RPMI7951 (cell line): Measurements from ENCODE around the gene STARD13. TPM values are rescaled to one million over a fixed set of nuclear protein-coding genes. Genes with fewer than 3 reads are reported as not detected.

ENCODE experiments used
- DNase-seq: peaks from one replicate; pipeline ENCODE4 v3.0.0-alpha.2; 2012; ENCODE audit warnings: low read depth
- total RNA-seq: library from RNA; depleted of rRNA; stranded (reverse); fragments of >200 nt; shearing (Covaris generic); gene quantifications from 2 replicates; pipeline ENCODE4 v1.2.3, GENCODE V29; 2014

STARD13 gene
- total RNA-seq, 1 experiment from 2014 or later = 10.6 TPM

DNA sequence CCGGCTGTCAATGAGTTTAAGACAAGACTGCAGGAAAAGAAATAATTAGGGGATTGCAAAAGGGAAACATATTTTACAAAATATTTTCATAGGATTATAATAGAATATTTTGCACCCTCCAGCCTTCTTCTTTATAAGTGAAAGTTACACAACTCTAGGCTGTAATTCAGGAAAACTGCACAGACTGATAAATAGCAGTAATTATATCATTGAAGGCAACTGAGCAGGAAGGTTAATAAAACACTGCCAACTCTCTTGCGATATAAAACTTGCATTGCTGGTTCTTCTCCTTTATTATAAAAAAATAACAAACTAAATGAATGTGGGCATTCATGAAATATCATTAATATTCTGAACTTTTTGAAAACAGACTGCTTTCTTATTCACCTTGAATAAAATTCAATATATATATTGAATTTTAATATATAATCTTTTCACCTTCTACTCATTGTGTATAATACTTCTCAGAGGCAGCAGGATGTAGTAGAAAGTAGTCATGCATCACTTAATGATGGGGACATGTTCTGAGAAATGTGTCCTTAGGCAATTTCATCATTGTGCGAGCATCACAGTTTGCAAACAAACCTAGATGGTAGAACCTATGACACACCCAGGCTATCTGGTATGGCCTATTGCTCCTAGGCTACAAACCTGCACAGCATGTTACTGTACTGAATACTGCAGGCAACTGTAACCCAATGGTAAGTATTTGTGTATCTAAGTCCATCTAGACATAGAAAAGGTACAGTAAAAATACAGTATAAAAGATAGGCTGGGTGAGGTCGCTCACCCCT lies 24.9 kb upstream of the STARD13 start:
- no peak for DNase-seq

DNA sequence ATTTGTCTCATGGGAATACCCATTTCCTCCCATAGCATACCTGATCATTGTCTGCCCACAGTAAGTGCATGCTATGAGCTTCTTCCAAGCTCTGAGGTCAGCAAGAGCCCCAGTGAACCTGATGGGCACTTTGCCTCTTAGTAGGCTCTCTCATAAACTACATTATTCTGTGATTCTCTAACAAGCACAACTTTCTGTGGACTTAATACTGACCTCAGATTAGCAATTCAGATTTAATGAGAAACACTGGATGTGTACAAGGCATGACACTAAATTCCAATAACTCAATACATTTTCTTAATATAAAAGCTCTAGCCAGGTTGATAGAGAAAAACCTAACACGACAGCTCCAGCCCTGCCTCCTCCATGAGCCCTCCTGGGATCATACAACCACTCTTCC lies 23.3 kb upstream of the STARD13 start:
- DNase-seq = no peak

DNA sequence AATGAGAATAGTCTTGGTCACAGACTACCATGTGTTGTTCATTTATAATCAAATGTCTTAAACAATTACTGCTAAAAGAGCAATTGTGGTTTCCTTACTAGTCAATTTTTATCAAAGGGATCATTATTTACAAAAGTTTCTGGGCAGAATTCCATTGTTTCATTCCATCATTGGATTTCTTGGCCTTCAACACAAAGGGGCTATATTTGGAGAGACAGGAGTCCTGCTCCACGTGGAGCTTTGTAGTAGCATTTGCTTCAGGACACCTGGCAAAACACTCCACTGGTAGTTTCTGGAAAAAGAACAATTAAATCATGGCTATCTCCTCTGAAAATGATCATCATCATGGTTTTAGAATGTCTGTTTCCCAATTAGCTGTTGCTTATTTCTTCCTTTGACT lies 22.3 kb upstream of the STARD13 start:
- DNase-seq = peak; percentile 49

DNA sequence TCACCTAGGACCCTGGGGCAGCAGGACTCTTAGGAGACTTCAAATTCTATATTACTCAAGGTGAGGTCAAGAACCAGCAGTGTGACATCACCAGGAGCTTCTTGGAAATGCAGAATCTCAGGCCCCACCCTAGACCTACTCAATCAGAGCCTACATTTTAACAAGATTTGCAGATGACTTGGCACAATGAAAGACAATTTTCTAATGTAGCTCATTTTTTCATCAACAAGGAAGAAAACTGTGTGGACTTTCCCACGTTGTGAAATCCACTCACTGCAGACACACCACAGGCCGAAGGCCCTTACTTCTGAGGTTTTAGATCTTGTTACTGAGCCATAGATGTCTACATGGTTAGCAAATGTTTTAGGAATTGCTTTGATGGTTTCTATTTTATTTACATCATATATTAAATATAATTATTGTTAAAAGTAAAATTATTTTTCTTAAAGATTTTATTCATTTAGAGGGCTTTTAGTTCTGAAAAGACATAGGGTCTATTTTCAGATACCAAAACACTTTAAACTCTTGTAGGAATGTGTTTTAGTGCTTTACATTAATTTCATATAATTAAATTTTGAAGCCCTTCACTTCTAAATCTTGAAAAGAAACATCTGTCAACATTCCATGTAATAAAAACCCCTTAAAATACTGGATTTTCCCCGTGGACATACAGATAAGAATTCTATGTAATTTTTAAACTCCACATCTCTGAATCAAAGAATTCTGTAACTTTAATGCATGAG lies 18.5 kb upstream of the STARD13 start:
- DNase-seq = no peak

DNA sequence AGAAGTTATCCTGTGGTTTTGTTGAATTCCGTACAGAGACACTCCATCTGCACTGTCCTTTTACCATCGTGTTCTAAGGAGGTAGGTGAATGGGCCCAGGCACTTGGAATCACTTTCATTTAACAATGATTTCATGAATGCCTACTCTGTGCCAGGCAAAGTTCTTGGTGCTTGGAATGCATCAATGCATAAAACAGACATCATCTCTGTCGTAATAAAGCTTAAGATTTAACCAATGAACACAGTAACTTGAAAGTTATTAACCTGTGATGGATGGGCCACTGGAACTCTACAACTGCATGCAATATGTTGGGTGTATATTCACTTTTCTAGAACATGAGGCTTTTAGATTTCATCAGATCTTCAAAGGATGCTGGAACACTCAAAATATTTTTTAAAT lies 14.1 kb upstream of the STARD13 start:
- DNase-seq = no peak

DNA sequence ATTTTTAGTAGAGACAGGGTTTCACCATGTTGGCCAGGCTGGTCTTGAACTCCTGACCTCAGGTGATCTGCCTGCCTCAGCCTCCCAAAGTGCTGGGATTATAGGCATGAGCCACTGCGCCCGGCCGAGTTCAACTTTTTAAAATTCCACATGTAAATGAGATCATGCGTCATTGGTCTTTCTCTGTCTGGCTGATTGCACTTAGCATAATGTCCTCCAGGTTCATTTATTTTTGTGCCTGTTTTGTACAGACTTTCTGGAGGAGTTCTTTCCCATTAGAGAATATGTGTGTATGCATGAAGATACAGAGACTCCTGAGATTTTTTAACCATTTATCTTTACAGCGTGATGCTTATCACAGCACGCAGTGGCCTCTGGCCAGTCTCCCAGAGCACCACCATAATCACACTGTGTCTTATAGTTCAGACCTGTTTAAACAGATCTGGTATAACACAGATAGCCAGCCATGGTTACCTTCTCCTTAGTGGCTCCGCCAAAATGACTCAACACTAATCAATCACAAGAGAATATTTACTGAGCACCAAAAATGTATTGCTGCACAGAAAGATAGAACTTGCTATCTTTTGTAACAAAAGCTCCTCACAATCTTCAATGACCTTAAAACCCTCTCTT lies 11.4 kb upstream of the STARD13 start:
- DNase-seq = no peak

DNA sequence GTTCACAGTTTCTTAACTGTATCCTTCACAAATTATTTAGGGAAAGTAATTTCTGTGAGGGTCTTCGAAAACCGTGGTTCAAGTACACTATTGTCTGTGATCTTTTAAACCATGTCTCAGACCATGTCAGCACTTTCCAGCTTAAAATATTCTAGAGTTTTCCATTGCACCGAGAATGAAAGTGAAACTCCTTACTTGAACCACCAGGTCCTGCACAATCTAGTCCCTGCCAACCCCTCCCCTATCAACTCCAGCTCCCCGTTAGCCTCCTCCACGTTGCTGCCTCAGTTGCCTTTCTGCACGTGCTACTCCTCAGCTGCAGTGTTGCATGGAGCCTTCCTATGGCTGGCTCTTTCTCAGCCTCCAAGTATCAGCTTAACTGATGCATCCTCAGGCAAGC lies 7.2 kb upstream of the STARD13 start:
- DNase-seq = no peak

DNA sequence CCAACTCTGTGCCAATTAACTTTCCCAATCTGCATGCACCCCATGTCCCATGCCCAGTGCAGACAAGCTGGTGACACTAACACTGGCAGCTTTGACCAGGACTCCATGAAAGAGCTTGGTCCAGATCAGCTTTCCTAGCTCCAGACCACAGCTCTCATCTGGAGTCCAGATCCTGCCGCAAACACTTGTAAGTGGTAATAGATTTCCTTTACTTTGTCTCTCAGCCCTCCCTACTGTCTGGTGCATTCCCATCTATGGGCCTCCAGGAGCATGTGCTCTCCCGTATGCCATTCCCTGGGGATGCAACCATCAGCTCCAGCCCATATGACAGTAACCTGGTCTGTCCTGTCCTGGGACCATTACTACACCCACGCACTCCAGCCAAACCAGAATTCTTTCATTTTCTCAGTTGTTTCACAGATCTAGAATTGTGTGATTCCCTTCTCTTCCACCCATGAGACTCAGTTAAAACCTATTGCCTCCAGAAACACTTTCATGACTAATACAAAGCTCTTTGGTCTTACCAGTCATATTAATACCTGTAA lies 4.9 kb upstream of the STARD13 start:
- DNase-seq = no peak

DNA sequence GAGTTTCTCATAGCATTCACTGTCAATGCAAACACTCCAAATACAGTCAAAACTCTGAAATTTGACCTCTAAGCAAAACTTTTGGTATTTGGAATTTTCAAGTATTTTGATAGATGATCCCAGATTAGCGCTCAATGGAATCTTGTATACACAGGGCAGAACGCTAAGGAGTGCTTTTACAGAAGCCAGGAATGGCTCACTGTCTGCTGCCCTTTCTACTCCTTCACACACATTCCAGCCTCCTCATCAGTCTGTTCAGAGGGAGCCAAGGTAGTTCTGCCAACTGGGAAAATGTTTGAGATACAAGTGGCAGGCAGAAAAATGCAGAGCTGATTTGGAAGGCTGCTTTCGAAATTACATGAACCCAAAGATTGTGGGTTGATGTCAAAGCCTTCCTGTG lies 4.4 kb upstream of the STARD13 start:
- no peak for DNase-seq

DNA sequence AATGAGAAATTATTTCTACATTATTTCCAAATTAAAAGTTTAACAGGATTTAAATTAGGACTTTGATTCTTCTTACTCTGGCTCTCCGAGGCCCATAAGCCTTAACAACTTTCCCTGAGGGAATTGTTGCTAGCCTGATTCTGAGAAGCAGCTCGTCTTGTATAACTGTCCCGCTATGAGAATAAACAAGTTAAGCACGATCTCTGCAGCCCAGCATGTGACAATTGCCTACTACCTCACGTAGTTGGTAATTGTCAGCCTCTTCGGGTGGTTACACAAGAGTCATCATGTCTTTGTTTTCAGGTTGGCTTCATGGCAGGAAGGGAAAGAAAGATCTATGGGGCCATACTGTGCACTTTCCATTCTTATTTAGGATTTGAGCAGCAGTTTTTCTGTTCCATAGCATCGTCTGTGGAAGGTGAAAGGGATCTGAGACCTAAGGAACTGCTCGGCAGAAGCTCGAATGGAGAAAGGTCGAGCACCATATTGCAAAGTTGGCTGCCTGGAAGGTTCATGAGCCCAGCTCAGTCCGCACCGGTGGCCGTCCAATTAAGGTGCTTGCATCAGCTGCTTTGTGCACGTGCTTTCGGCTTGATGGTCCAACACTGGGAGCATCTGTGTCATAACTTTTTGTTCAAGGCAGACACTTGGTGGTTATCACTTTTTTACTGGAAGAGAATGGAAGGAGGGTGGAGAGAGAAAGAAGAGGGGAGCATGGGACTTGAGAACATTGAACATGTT lies 1.8 kb upstream of the STARD13 start:
- no peak for DNase-seq

DNA sequence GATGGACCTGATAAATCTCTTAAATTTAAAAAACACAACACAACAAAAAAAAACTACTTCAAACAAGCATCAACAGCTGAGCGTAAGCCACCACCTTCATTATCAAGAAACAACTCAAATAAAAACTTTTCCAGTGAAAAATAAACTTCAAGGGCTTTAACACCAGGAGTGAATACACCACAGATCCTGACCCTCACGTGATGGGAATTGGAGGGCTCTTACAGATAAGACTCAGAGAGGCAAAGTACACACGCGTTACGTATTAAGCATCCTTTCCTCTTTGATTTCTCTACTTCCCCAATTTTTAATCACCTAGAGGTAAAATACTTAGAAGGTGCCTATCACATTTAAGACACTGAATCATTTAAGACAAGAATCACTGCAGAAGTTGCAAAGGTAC lies 573 bp upstream of the STARD13 start:
- DNase-seq = no peak

DNA sequence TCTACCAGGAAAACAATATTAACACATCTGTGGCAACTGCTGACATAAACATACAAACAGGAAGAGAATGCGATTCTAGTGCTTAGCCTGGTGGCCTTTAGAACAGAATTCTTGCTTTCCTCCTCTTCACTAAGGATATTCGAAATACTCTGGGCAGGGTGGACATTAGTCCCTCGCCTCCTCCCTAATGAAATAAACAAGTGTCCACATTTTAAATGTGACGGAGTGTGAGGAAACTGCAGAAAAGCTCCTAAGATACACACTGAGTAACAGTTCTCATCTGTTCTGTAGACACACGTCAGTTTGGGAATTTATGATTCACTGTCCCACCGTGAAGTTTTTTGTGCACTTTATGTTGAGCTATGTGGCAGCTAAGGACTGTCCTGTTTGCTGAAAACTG lies 639 bp downstream of the STARD13 start:
- DNase-seq = no peak

DNA sequence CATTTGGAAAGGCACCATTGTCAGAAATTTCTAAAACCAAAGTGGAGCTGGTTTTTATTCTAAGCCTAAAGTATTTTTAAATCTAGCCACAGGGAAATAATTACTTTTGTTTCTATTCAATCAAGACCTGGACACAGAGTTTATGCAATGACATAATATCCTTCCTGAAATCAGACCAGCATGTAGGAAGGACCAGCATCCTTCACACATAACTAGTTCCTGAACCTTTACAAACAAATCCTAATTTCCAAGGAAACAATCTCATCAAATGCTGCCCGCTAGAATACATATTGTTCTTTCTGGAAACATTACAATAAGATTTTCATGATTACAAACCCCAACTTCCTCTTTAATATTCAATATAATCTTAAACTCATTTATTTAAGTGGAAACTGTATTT lies 1.5 kb downstream of the STARD13 start:
- no peak for DNase-seq

DNA sequence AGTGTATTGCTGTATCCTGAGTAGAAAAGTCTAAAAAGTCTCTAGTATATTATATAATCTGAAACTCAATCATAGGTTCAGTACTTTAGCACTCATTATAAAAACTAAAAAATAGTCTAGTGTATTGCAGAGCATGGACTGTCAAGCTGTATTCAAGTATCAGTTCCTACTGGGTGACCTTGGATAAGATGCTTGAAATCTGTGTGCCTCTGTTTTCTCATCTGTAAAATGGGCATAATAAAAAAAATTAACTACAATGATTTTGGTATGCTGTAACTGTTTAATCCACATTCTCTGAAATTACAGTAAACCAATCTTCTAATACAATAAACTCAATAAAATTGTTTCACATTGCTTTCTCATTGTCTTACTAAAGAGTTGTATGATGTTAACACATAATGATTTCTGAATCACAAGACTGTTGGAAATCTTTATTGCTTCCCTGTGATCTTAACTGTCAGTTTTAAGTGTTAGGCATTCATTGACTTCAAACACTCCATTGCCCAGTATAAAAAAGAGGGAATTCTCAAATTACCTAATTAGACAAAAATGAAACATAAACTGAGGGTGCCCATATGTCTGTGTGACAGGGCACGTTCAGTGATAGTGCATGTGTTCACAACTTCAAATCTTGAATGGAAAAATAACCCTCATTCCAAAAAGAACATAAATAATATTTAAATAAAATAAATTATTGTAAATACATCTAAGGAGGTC lies 2.2 kb downstream of the STARD13 start:
- no peak for DNase-seq

DNA sequence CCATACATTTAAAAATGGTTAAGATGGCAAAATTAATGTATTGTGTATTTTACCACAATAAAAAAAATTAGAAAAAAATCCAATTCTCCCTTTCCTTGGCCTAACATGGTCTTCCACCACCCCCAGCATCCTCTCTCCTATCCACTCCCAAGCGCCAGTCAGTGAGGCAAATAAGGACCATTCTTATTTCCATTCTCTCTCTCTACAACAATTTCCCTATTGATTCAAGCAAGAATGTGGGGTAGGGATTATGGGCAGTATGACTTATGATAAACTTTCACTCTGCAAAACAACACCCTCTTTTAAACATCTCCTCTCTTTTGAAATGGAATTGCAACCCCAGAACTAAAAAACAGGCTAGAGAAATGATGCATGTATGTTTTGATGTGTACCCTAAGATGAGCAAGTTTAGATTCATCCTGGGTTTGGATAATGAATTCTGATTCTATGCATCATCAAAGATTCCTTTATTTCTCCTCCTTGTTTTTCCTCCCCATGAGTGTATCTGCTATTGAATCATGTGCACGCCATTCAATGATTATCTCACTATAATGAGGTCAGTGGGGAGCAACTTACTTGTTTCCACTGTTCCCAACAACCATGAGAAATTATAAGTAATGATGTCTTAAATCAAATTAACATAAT lies 3.5 kb downstream of the STARD13 start:
- DNase-seq = peak; percentile 54

DNA sequence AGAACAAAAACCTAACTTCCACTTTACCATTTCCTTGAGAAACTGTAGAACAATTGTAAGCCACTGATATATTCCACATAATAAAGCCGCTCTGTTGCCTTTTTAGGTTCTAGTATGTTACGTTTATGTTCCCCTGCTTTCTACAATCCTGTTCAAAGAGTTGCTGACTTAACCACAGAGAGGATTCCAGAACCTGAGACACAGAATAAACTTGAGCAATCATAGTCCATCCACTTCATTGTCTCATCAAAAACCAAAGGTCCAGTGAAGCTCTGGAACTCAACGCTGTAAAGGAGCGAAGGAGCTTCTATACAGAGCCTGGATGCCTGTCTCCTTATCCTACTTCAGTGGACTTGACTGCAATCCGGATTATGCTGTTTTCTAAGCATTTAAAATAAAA lies 4.6 kb downstream of the STARD13 start:
- DNase-seq = no peak

DNA sequence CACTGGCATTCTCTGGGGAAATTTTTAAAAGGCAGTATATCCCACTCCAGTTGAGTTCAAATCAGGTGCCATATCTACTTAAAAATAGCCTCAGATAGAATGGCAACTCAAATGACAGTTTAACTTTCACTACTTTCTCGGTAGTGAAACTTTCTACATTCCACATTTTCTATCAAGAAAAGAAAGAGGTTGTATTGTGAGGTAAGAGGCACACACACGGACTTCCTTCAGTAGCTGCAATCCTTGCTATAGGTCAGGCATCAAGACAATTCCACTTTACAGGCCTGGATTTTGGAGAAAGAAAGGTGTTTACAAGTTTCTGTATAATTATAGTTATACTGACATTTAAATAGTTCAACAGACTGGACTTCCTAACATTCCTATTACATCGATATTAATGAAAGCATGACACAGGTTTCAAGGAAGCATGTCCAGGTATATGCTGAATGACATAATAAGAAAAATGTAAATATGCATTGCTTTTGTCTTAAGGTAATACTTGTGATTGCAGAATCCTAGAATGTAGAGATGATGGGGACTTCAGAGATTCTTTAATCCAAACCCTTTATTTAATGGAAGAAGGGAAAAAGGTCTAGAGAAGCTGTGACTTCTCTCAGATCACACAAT lies 5.2 kb downstream of the STARD13 start:
- no peak for DNase-seq

DNA sequence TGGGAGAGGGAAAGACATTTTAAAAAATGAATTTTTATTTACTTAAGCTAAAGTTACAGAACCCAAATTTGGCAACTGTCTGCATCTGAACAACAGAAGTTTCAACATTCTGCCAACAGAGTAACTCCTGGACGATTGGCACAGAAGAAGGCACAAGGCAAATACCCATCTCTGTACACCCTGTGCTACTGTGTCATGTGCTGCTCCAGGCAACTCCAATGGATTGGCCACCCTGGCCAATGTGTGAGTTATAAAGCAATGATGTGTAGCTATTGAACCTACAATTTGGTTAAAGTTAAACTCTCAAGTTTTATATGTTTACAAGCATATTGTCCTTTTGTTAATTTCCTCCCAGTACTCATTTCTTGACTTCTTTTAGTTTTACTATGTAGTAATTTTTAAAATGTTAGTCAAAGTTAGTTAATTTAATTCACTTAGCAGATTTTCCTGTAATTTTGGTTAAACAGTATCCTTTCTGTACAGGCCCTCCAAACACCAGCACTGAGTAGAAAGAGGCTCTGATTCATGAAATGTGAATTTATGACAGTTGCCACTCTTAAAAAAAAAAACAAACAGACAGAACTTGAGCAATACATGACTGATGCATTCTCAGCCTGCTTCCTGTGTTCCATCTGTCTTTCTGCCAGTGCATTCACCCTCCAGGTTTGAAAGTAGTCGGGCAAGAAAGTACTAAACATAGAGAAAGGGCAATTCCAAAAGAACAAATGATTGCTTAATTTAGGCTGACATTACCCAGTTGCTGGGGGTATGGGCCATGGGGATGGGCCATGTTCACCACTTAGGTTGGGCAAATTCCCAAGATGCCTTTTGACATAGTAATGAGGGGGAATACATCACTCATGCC lies 5.9 kb downstream of the STARD13 start:
- peak; percentile 88 for DNase-seq

DNA sequence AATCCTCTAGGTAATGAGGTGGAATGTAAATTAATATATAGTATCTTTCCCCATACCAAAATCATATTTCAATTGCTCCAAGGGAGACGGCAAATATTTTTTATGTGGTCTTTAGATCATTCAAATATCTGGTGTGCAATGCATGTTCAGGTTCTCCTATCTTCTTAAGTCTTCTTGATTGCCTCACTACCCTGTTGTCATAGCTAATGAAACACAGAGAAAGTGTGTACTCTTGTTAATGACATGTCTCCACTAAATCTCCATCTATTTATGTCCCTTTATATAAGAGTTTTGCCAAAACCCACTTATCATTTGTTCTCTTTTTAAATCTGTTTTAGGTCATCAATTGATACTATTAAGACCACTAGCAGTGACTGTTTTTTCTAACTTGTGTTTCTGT lies 6.6 kb downstream of the STARD13 start:
- no peak for DNase-seq
